ENCODE data around the gene SPX.

SPX gene

GRCh38 chr12:21526053-21526452, at the start of gene SPX:
SPX (plus strand) TSS chr12:21526296; CDS start chr12:21526473, 177 bp downstream.
- H3K36me3 ChIP-seq (ENCODE audit: insufficient read depth, low read length), result no peaks in the 10 kb centered on the region
- peak within 1 kb of the TSS; percentile 63 for H3K9ac ChIP-seq (ENCODE audit: low read depth, low read length)
- no peaks in the 10 kb centered on the region for H3K9me3 ChIP-seq (ENCODE audit: control insufficient read depth, insufficient read depth, low read length)
- H3K4me1 ChIP-seq (ENCODE audit: insufficient read depth, low read length), result no peaks in the 10 kb centered on the region

GRCh38 chr12:21476949-21477348, 49.1 kb upstream of the SPX start:
- H3K4me1 ChIP-seq (ENCODE audit: insufficient read depth, low read length), result no peaks in the 10 kb centered on the region
- no peaks in the 10 kb centered on the region; the same call in 1 of the 2 replicates for H3K36me3 ChIP-seq (ENCODE audit: insufficient read depth, low read length)
- no peak overlapping the region for H3K9ac ChIP-seq (ENCODE audit: low read depth, low read length)
- H3K9me3 ChIP-seq (ENCODE audit: control insufficient read depth, insufficient read depth, low read length), result no peaks in the 10 kb centered on the region

DNA sequence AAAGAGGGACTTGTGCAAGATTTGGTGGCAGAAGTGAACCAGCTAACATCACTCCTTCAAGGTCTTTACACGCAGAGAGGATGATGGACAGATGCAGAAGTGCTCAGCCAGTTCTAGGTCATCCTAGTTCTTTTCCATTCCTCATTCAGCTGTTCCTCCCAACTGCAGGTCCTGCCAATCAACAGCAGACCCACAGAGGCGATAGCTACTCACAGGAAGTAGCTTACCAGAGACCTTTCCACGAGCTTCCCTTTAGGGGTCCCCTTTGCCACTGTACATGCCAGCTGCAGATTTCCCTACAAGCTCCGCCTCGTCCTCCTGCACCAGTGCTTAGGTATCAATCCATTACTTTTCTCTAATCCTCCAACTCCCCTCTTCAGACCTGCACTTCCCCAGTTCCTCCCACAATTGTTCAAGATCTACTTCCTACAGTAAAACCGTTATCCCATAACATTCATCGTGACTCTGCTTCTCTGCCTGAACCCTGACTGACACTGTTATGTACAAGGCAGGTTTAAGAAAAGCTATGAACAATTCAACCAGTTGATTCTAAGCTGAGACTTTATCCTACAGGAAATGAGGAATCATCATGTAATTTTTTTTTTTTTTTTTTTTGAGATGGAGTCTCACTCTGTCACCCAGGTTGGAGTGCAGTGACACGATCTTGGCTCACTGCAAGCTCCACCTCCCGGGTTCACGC, 47.2 kb upstream of the SPX start:
- Histone ChIP-seq H3K36me3 (ENCODE audit: insufficient read depth, low read length) (peaks cover 5% of the 10 kb centered on the region; the same call in 1 of the 2 replicates), H3K9me3 (ENCODE audit: control insufficient read depth, insufficient read depth, low read length) (no peaks in the 10 kb centered on the region), H3K9ac (ENCODE audit: low read depth, low read length) (no peak overlapping the region), H3K4me1 (ENCODE audit: insufficient read depth, low read length) (no peaks in the 10 kb centered on the region)

- Histone ChIP-seq H3K9me3 (ENCODE audit: control insufficient read depth, insufficient read depth, low read length) (no peaks in the 10 kb centered on the region), H3K4me1 (ENCODE audit: insufficient read depth, low read length) (no peaks in the 10 kb centered on the region), H3K36me3 (ENCODE audit: insufficient read depth, low read length) (peaks cover 7% of the 10 kb centered on the region; the same call in 1 of the 2 replicates), H3K9ac (ENCODE audit: low read depth, low read length) (no peak overlapping the region)
Observed at GRCh38 chr12:21483531-21483930, 42.6 kb upstream of the SPX start.

DNA sequence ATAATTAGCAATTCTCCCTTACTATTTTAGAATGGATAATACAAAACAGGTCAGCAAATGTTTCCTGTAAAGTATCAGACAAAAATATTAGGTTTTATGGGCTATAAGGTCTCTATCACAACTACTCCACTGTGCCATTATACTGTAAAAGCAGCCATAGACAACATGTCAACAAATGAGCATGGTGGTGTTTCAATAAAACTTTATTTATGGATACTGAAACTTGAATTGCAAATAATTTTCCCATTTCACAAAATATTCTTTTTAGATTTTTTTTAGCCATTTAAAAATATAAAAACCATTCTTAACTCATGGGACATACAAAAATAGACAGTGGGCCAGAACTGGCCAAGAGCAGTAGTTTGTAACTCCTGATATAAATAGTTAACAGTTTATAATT, 40.1 kb upstream of the SPX start:
- no peaks in the 10 kb centered on the region for H3K9me3 ChIP-seq (ENCODE audit: control insufficient read depth, insufficient read depth, low read length)
- no peak overlapping the region for H3K9ac ChIP-seq (ENCODE audit: low read depth, low read length)
- H3K4me1 ChIP-seq (ENCODE audit: insufficient read depth, low read length), result no peaks in the 10 kb centered on the region
- peaks cover 12% of the 10 kb centered on the region; the same call in 1 of the 2 replicates for H3K36me3 ChIP-seq (ENCODE audit: insufficient read depth, low read length)

GRCh38 chr12:21499765-21500164, 26.3 kb upstream of the SPX start:
- Histone ChIP-seq H3K9ac (ENCODE audit: low read depth, low read length) (no peak overlapping the region), H3K9me3 (ENCODE audit: control insufficient read depth, insufficient read depth, low read length) (no peaks in the 10 kb centered on the region), H3K36me3 (ENCODE audit: insufficient read depth, low read length) (peaks cover 12% of the 10 kb centered on the region; the same call in 1 of the 2 replicates), H3K4me1 (ENCODE audit: insufficient read depth, low read length) (0 out of 2 replicates have a peak, but pooled peaks cover 4% of the 10 kb centered on the region)

DNA sequence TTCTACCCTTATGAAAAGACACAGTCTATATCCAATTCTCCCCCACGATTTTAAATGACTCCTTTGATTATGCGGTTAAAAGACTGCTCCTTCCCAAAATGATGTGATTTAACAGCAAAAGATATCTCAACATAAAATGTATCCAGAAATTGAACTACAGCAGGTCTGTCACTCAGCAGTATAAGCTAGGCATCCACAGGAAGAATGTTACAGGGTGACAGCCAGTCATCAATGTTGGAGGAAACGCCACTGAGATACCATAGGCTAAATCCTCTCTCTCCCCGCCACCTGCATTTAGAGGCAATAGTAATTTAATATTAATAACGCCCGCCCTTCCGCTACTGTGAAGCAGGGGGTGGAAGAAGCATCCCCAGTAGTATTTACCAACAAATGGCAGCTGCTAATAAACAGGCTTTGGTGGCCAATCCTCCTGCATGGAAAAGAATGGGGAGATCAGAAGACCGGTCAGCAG, 25.3 kb upstream of the SPX start:
- H3K9ac ChIP-seq (ENCODE audit: low read depth, low read length), result peak overlapping the region; percentile 79
- no peaks in the 10 kb centered on the region for H3K9me3 ChIP-seq (ENCODE audit: control insufficient read depth, insufficient read depth, low read length)
- 0 out of 2 replicates have a peak, but pooled peaks cover 4% of the 10 kb centered on the region for H3K4me1 ChIP-seq (ENCODE audit: insufficient read depth, low read length)
- H3K36me3 ChIP-seq (ENCODE audit: insufficient read depth, low read length), result peaks cover 12% of the 10 kb centered on the region; the same call in 1 of the 2 replicates

DNA sequence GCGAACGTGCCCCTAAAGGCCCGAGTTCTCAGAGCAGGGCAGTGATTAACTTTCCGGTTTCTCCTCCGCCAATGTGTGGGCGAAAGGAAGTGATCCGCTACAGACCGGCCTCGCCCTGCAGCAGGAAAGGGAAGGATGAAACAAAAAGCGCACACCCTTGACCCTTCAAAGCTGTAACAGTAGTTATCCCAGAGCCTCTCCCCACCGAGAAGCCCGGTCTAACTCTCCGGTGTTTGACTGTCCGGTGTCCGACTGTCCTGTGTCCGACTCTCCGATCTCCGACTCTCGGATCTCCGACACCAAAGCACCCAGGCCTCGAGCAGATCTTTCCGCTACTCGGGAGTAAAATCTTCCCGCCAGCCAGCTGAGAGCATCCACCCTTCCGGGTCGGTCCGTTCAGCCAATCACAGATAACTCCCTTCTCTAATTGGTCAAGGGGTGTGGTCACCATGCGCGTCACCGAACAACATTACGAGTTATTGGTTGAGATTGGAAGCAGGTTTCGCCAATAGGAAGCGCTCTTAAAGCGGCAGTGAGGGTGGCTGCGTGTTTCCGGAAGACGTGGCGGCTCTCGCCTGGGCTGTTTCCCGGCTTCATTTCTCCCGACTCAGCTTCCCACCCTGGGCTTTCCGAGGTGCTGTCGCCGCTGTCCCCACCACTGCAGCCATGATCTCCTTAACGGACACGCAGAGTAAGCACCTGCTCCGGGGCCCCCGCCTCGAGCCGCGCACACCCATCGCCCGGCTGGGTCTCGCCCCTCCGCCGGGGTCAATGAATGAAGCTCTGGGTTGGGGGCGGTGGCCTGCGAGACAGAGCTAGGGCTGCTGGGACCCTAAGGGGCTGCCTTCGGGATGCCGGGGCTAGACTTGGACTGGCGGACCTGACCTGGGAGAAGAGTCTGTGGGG, 24.6 kb upstream of the SPX start, which contains the start of the genes GOLT1B and RECQL:
Gene GOLT1B, plus strand, starts transcription at position 532 of the 906 bp plus-strand sequence. Its CDS starts 135 bp downstream, at position 667.
Gene RECQL, minus strand, starts transcription at position 378 of the 906 bp plus-strand sequence. CDS start 2,065 bp downstream, outside the sequence.
- no peaks in the 10 kb centered on the region for H3K9me3 ChIP-seq (ENCODE audit: control insufficient read depth, insufficient read depth, low read length)
- peak within 1 kb of the TSS; percentile 79 for H3K9ac ChIP-seq (ENCODE audit: low read depth, low read length)
- H3K36me3 ChIP-seq (ENCODE audit: insufficient read depth, low read length), result peaks cover 12% of the 10 kb centered on the region; the same call in 1 of the 2 replicates
- 0 out of 2 replicates have a peak, but pooled peaks cover 4% of the 10 kb centered on the region for H3K4me1 ChIP-seq (ENCODE audit: insufficient read depth, low read length)

- H3K36me3 ChIP-seq (ENCODE audit: insufficient read depth, low read length), result peaks cover 10% of the 10 kb centered on the region; the same call in 1 of the 2 replicates
- no peaks in the 10 kb centered on the region for H3K9me3 ChIP-seq (ENCODE audit: control insufficient read depth, insufficient read depth, low read length)
- peak overlapping the region; percentile 79 for H3K9ac ChIP-seq (ENCODE audit: low read depth, low read length)
- H3K4me1 ChIP-seq (ENCODE audit: insufficient read depth, low read length), result 0 out of 2 replicates have a peak, but pooled peaks cover 4% of the 10 kb centered on the region
Observed at GRCh38 chr12:21502164-21502496, 24.0 kb upstream of the SPX start.

DNA sequence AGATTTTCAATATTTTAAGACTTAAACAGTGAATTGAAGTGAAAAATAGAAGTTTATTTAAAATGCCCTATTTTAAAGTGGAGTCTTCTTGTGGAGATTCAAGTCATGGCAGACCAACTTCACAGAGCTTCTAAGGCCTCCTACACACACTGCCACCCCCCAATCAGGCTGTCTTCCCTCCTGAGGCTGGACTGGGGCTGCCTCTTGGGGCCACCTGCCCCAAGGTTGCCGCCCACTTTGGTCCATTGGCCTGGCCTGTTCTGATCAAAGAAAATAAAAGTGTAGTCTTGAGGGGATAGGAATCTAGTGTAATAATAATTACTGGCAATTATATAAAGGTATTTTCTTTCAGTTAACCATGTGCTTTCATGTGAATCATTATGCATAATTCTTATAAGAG, 23.2 kb upstream of the SPX start:
- Histone ChIP-seq H3K9ac (ENCODE audit: low read depth, low read length) (no peak overlapping the region), H3K4me1 (ENCODE audit: insufficient read depth, low read length) (0 out of 2 replicates have a peak, but pooled peaks cover 4% of the 10 kb centered on the region), H3K36me3 (ENCODE audit: insufficient read depth, low read length) (peaks cover 6% of the 10 kb centered on the region; the same call in 1 of the 2 replicates), H3K9me3 (ENCODE audit: control insufficient read depth, insufficient read depth, low read length) (no peaks in the 10 kb centered on the region)

DNA sequence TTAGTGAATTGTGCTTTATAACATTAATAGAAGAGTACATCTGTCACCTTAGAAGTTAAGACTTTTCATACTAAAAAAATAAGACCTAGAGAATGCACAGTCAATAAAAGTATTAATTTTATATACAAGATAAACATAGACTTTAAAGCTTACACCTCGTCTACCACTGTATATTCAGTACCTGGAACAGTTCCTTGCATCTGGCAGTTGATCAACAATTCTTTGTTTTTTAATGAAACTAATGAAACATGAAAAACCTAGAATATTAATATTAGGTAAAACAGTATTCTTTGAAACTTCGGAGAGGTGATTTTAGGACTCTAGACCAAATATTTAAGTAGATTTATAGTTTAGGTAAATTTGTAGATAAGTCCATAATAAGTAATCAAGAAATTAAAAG, 20.2 kb upstream of the SPX start:
- Histone ChIP-seq H3K4me1 (ENCODE audit: insufficient read depth, low read length) (no peaks in the 10 kb centered on the region), H3K9me3 (ENCODE audit: control insufficient read depth, insufficient read depth, low read length) (no peaks in the 10 kb centered on the region), H3K9ac (ENCODE audit: low read depth, low read length) (no peak overlapping the region), H3K36me3 (ENCODE audit: insufficient read depth, low read length) (peaks cover 6% of the 10 kb centered on the region; the same call in 1 of the 2 replicates)

DNA sequence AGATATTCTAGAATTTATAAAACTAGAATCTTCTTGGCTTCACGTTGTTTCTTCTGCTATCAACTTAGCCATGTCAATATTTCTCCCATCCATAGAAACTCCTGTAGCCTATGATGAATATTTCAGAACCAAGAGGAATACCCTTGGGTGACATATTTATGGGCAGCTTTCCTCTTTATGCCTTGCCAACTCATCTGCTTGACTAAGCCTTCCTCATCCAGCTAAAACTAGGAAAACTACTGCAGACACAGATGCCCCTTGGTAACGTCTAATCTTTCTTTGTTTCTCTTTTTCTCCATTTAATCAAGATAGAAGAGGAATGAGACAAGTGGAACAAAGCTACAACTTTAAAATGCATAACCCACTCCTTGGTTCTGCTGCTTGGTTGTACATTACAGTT, 18.2 kb upstream of the SPX start:
- Histone ChIP-seq H3K4me1 (ENCODE audit: insufficient read depth, low read length) (no peaks in the 10 kb centered on the region), H3K9ac (ENCODE audit: low read depth, low read length) (no peak overlapping the region), H3K36me3 (ENCODE audit: insufficient read depth, low read length) (peaks cover 6% of the 10 kb centered on the region; the same call in 1 of the 2 replicates), H3K9me3 (ENCODE audit: control insufficient read depth, insufficient read depth, low read length) (no peaks in the 10 kb centered on the region)

DNA sequence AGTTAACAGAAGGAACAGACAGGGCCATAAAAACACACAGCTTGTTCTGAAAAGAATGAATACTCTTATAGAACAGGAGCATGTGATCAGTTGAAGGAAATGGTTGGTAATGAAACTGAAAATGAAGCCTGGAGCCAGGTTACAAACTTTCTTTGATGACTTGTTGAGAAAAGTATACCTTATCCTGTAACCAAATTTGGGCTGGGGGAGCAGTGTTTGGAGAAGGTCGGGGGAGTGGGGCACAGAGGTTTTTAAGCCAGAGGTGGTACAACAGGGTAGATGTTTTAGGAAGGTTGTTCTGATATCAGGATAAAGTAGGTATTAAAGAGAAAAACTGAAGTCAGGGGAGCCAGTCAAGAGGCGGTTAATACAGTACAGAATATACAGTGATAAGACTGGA, 16.3 kb upstream of the SPX start:
- H3K9ac ChIP-seq (ENCODE audit: low read depth, low read length), result no peak overlapping the region
- no peaks in the 10 kb centered on the region for H3K4me1 ChIP-seq (ENCODE audit: insufficient read depth, low read length)
- peaks cover 9% of the 10 kb centered on the region; the same call in 1 of the 2 replicates for H3K36me3 ChIP-seq (ENCODE audit: insufficient read depth, low read length)
- no peaks in the 10 kb centered on the region for H3K9me3 ChIP-seq (ENCODE audit: control insufficient read depth, insufficient read depth, low read length)

GRCh38 chr12:21516281-21516680, 9.8 kb upstream of the SPX start:
- H3K36me3 ChIP-seq (ENCODE audit: insufficient read depth, low read length), result peaks cover 3% of the 10 kb centered on the region; the same call in 1 of the 2 replicates
- no peak overlapping the region for H3K9ac ChIP-seq (ENCODE audit: low read depth, low read length)

More at GRCh38 chr12:21516281-21516680, 9.8 kb upstream of the SPX start:
- H3K9me3 ChIP-seq (ENCODE audit: control insufficient read depth, insufficient read depth, low read length), result no peaks in the 10 kb centered on the region
- H3K4me1 ChIP-seq (ENCODE audit: insufficient read depth, low read length), result no peaks in the 10 kb centered on the region

Data from ES-I3 (cell line).